Measurements from ENCODE around the gene CHAT.
"Not testable (repeated sequence)": the region's sequence is repeated elsewhere in the genome, so short reads cannot be mapped to it uniquely, and the experiment has no call there.

CHAT gene

GRCh38 chr10:49662169-49662830 lies 48.5 kb downstream of the CHAT start:
- H3K36me3 ChIP-seq (ENCODE audit: insufficient read depth, low read depth, low read length), result no peaks in the 10 kb centered on the region
- no peak overlapping the region for H3K27ac ChIP-seq (ENCODE audit: low read length)
- peaks cover 38% of the 10 kb centered on the region for H3K27me3 ChIP-seq (ENCODE audit: insufficient read depth, low read length)
- peaks cover 11% of the 10 kb centered on the region; the same call in 1 of the 2 replicates for H3K9me3 ChIP-seq (ENCODE audit: insufficient read depth, low read depth, low read length)
- no peak overlapping the region for H3K9ac ChIP-seq (ENCODE audit: low read depth, low read length)
- H3K4me3 ChIP-seq (ENCODE audit: low read length), result no peak overlapping the region
- peaks cover 9% of the 10 kb centered on the region for H3K4me1 ChIP-seq (ENCODE audit: insufficient read depth, low read length)

- Histone ChIP-seq H3K4me1 (ENCODE audit: insufficient read depth, low read length) (peaks cover 9% of the 10 kb centered on the region), H3K4me3 (ENCODE audit: low read length) (no peak overlapping the region), H3K9ac (ENCODE audit: low read depth, low read length) (no peak overlapping the region), H3K27me3 (ENCODE audit: insufficient read depth, low read length) (peaks cover 42% of the 10 kb centered on the region), H3K27ac (ENCODE audit: low read length) (no peak overlapping the region), H3K9me3 (ENCODE audit: insufficient read depth, low read depth, low read length) (peaks cover 10% of the 10 kb centered on the region; the same call in 1 of the 2 replicates), H3K36me3 (ENCODE audit: insufficient read depth, low read depth, low read length) (no peaks in the 10 kb centered on the region)
Measured at GRCh38 chr10:49663596-49663995, 49.8 kb downstream of the CHAT start.

GRCh38 chr10:49664006-49664841 lies 50.4 kb downstream of the CHAT start:
- H3K9me3 ChIP-seq (ENCODE audit: insufficient read depth, low read depth, low read length), result peaks cover 3% of the 10 kb centered on the region; the same call in 1 of the 2 replicates
- H3K9ac ChIP-seq (ENCODE audit: low read depth, low read length), result no peak overlapping the region
- H3K36me3 ChIP-seq (ENCODE audit: insufficient read depth, low read depth, low read length), result no peaks in the 10 kb centered on the region
- H3K27ac ChIP-seq (ENCODE audit: low read length), result no peak overlapping the region
- H3K4me3 ChIP-seq (ENCODE audit: low read length), result no peak overlapping the region
- peaks cover 48% of the 10 kb centered on the region for H3K27me3 ChIP-seq (ENCODE audit: insufficient read depth, low read length)
- peaks cover 9% of the 10 kb centered on the region for H3K4me1 ChIP-seq (ENCODE audit: insufficient read depth, low read length)

- no peaks in the 10 kb centered on the region for H3K36me3 ChIP-seq (ENCODE audit: insufficient read depth, low read depth, low read length)
- peaks cover 48% of the 10 kb centered on the region for H3K27me3 ChIP-seq (ENCODE audit: insufficient read depth, low read length)
- H3K9me3 ChIP-seq (ENCODE audit: insufficient read depth, low read depth, low read length), result no peaks in the 10 kb centered on the region
- peaks cover 9% of the 10 kb centered on the region for H3K4me1 ChIP-seq (ENCODE audit: insufficient read depth, low read length)
- no peak overlapping the region for H3K27ac ChIP-seq (ENCODE audit: low read length)
- no peak overlapping the region for H3K4me3 ChIP-seq (ENCODE audit: low read length)
- H3K9ac ChIP-seq (ENCODE audit: low read depth, low read length), result no peak overlapping the region
Measured at GRCh38 chr10:49664842-49665355, 51.1 kb downstream of the CHAT start.

DNA sequence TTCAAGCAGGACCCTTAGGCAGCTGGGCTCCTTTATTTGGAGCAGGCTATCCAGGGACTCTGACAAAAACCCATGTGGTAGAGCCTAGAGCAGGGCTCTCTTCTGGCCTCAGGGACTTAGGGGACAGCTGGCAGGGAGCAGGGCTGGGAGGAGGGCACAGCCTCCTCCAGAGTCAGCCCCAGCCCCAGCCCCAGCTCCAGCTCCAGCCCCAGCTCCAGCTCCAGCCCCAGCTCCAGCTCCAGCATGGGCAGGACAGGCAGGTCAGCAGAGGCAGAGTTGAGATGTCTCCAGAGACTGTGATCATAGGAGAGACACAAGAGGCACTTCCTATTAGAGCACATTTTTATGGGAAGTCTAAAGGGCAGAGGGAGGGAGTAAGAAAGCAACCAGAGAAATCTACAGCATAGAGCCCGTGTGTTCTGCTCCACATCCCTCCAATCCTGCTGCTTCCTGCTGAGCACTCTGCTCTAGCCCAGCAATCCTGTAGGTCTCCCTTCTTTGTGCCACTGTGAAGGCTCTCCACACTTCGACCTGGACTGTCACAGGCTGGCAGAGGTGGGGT lies 52.3 kb downstream of the CHAT start:
- peaks cover 39% of the 10 kb centered on the region for H3K27me3 ChIP-seq (ENCODE audit: insufficient read depth, low read length)
- H3K4me3 ChIP-seq (ENCODE audit: low read length), result no peak overlapping the region
- peaks cover 7% of the 10 kb centered on the region for H3K4me1 ChIP-seq (ENCODE audit: insufficient read depth, low read length)
- no peaks in the 10 kb centered on the region for H3K36me3 ChIP-seq (ENCODE audit: insufficient read depth, low read depth, low read length)
- no peak overlapping the region for H3K27ac ChIP-seq (ENCODE audit: low read length)
- no peaks in the 10 kb centered on the region for H3K9me3 ChIP-seq (ENCODE audit: insufficient read depth, low read depth, low read length)
- no peak overlapping the region for H3K9ac ChIP-seq (ENCODE audit: low read depth, low read length)

- no peak overlapping the region for H3K27ac ChIP-seq (ENCODE audit: low read length)
- H3K36me3 ChIP-seq (ENCODE audit: insufficient read depth, low read depth, low read length), result no peaks in the 10 kb centered on the region
- H3K4me1 ChIP-seq (ENCODE audit: insufficient read depth, low read length), result peaks cover 2% of the 10 kb centered on the region; the same call in 1 of the 2 replicates
- no peaks in the 10 kb centered on the region for H3K9me3 ChIP-seq (ENCODE audit: insufficient read depth, low read depth, low read length)
- H3K9ac ChIP-seq (ENCODE audit: low read depth, low read length), result no peak overlapping the region
- no peak overlapping the region for H3K4me3 ChIP-seq (ENCODE audit: low read length)
- H3K27me3 ChIP-seq (ENCODE audit: insufficient read depth, low read length), result peaks cover 38% of the 10 kb centered on the region
Measured at GRCh38 chr10:49666685-49667084, 52.8 kb downstream of the CHAT start.

DNA sequence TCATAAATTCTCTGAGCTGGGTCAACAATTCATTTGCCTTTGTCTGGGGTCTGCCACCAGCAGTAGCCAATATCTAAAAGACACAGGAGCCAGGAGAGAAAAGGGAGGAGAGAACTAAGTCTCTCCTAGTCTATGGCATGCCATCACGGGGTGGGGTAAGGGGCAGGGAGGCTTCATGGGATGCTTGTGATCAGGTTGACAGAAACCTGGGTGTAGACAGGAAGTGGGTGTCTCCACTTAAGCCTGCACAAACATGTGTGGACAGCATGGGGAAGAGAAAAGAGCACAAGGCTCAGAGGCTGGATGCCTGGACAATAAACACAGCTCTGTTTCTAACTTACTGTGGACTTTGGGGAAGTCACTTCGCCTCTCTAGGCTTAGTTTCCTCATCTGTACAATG lies 54.2 kb downstream of the CHAT start:
- H3K27ac ChIP-seq (ENCODE audit: low read length), result no peak overlapping the region
- no peaks in the 10 kb centered on the region for H3K4me1 ChIP-seq (ENCODE audit: insufficient read depth, low read length)
- no peak overlapping the region for H3K4me3 ChIP-seq (ENCODE audit: low read length)
- peaks cover 29% of the 10 kb centered on the region for H3K27me3 ChIP-seq (ENCODE audit: insufficient read depth, low read length)
- H3K9me3 ChIP-seq (ENCODE audit: insufficient read depth, low read depth, low read length), result no peaks in the 10 kb centered on the region
- no peaks in the 10 kb centered on the region for H3K36me3 ChIP-seq (ENCODE audit: insufficient read depth, low read depth, low read length)
- no peak overlapping the region for H3K9ac ChIP-seq (ENCODE audit: low read depth, low read length)

DNA sequence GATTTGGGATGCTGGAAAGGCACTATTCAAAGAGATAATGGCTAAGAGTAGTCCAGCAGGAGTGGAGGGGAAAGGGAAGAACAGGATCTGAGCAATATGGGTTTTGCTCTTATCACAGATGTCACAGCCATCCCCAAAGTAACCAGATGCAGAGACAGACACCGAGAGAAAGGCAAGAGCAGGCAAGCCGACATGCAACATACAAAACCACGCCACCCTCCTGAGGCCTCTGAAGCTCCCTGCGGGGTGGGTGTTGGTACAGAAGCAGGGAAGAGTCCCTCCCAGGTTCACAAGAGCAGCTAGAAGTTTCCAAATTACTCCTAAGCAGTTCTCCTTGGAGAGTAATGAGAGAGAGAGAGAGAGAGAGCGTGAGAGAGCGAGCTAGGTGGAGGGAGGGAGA lies 54.8 kb downstream of the CHAT start:
- H3K9ac ChIP-seq (ENCODE audit: low read depth, low read length), result no peak overlapping the region
- H3K9me3 ChIP-seq (ENCODE audit: insufficient read depth, low read depth, low read length), result no peaks in the 10 kb centered on the region
- no peaks in the 10 kb centered on the region for H3K36me3 ChIP-seq (ENCODE audit: insufficient read depth, low read depth, low read length)
- no peak overlapping the region for H3K27ac ChIP-seq (ENCODE audit: low read length)
- H3K4me1 ChIP-seq (ENCODE audit: insufficient read depth, low read length), result no peaks in the 10 kb centered on the region
- H3K27me3 ChIP-seq (ENCODE audit: insufficient read depth, low read length), result peaks cover 34% of the 10 kb centered on the region
- no peak overlapping the region for H3K4me3 ChIP-seq (ENCODE audit: low read length)

DNA sequence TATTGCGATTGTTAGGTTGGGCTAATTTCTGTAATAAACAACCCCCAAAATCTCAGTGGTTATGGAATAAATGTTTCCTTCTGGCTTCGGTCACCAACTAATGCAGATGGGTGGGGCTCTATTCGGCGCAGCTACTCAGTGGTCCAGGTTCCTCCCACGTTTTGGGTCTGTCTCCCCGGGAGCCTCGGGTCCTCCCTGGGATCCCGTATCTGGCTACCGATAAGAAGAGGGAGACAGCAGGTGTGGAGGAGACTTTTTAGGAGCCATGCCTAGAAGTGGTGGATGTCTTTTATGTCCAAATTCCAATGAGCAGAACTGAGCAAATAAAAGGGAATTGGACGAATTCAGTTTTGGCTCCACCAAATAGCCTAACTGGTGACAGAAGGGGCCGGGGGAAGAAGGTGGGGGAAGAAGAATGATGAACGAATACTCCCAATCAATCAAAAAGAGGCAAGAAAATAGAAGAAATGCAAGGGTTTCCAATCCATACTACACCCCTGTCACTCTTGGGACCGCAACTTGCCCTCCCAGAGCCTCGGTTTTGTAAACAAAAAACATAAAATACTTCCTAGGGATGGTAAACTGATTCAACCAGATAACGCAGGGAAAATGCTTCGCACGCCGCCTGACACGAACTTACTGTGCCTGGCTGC lies 65.1 kb downstream of the CHAT start:
- H3K9me3 ChIP-seq (ENCODE audit: insufficient read depth, low read depth, low read length), result no peaks in the 10 kb centered on the region
- peaks cover 71% of the 10 kb centered on the region for H3K27me3 ChIP-seq (ENCODE audit: insufficient read depth, low read length)
- peak overlapping the region; percentile 68 for H3K4me3 ChIP-seq (ENCODE audit: low read length)
- H3K36me3 ChIP-seq (ENCODE audit: insufficient read depth, low read depth, low read length), result no peaks in the 10 kb centered on the region
- peaks cover 5% of the 10 kb centered on the region; the same call in 1 of the 2 replicates for H3K4me1 ChIP-seq (ENCODE audit: insufficient read depth, low read length)
- no peak overlapping the region for H3K9ac ChIP-seq (ENCODE audit: low read depth, low read length)
- no peak overlapping the region for H3K27ac ChIP-seq (ENCODE audit: low read length)

GRCh38 chr10:49679480-49679893 lies 65.7 kb downstream of the CHAT start, which contains the start of gene C10orf53:
C10orf53 (plus strand) TSS chr10:49679651; CDS start chr10:49679698, 47 bp downstream.
- peaks cover 5% of the 10 kb centered on the region; the same call in 1 of the 2 replicates for H3K4me1 ChIP-seq (ENCODE audit: insufficient read depth, low read length)
- no peak within 1 kb of the TSS for H3K27ac ChIP-seq (ENCODE audit: low read length)
- H3K36me3 ChIP-seq (ENCODE audit: insufficient read depth, low read depth, low read length), result no peaks in the 10 kb centered on the region
- H3K27me3 ChIP-seq (ENCODE audit: insufficient read depth, low read length), result peaks cover 69% of the 10 kb centered on the region
- H3K9ac ChIP-seq (ENCODE audit: low read depth, low read length), result no peak within 1 kb of the TSS
- peak within 1 kb of the TSS; percentile 68 for H3K4me3 ChIP-seq (ENCODE audit: low read length)
- H3K9me3 ChIP-seq (ENCODE audit: insufficient read depth, low read depth, low read length), result no peaks in the 10 kb centered on the region

DNA sequence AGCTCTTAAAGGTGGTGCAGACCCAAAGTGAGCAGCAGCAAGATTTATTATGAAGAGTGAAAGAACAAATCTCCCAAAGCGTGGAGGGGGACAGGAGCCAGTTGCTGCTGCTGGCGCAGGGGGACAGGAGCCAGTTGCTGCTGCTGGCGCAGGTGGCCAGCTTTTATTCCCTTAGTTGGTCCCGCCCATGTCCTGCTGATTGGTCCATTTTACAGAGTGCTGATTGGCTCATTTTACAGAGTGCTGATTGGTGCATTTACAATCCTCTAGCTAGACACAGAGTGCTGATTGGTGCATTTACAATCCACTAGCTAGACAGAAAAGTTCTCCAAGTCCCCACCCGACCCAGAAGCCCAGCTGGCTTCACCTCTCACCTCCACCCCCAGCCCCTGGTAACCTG lies 68.6 kb downstream of the CHAT start:
- H3K27me3 ChIP-seq (ENCODE audit: insufficient read depth, low read length), result peaks cover 60% of the 10 kb centered on the region
- not testable (repeated sequence) for H3K4me3 ChIP-seq (ENCODE audit: low read length); H3K4me1 ChIP-seq (ENCODE audit: insufficient read depth, low read length); H3K9ac ChIP-seq (ENCODE audit: low read depth, low read length); H3K9me3 ChIP-seq (ENCODE audit: insufficient read depth, low read depth, low read length); H3K27ac ChIP-seq (ENCODE audit: low read length); H3K36me3 ChIP-seq (ENCODE audit: insufficient read depth, low read depth, low read length)

Data from iPS-20b (cell line).